HL-60/S4 treated with retinoic acid at 250 ng/mL for 4 days and 3 days (cell line): ENCODE data around the gene ARHGAP4.

ENCODE experiments used
- in situ Hi-C: fragments of 300-500 bp; cut with MboI; formaldehyde crosslinking; loops from 2 replicates; pipeline ENCODE4 v1.7.0; 2022; ENCODE audit warnings: low sequenced_read_pairs

Gene ARHGAP4

DNA sequence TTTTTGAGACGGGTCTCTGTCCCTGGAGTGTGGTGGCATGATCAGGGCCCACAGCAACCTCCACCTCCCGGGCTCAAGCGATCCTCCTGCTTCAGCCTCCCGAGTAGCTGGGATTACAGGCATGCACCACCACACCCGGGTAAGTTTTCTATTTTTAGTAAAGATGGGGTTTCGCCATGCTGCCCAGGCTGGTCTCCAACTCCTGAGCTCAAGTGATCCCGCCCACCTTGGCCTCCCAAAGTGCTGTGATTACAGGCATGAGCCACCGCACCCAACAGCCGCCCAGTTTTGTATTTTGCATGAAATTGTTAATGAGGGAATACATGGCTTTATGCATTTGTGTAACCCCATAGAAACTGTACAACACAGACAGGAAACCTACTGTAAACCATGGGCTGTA, 2.8 kb upstream of the ARHGAP4 start:
- in situ Hi-C loops, result no loop called here

DNA sequence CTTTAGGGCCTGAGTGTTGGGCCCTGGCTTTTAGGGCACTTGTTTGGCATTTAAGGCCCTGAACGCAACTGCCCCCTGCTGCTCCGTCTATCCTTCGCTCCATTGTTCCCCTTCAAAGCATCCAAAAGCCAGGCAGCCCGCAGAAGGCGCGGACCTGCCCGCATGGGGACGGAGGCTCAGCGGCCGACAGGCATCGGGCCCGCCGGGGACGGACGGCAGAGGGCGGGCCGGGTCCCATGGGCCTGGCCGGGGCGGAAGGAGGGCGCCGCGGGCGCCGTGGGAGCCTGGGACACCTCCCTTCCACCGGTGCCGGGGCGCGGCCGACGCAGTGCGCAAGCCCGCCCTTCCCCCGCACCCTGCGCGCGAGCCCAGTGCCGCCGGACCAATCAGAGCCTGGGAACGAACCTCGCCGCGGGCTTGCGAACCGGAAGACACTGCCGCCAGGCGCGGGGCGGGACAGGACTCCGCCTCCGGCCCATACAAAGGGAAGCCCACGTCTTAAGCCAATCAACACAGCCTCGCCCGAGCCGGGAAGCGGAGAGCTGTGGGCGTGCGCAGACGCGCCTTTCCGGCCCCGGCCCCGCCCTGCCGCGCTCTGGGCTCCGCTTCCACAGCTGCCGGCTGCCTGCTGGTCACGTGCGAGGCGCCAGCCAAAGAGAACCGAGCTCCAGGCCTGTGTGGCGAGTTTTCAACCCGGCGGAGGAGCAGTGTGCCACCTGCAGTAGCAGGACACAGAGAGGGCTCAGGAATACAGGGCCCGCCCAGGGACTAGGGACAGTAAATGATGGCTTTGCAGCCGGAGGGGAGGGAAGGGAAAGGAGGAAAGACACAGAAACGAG, 2.1 kb upstream of the ARHGAP4 start:
- in situ Hi-C loops, result no loop called here

- in situ Hi-C loops, result no loop called here
Measured at GRCh38 chrX:153927672-153927921, 1.5 kb upstream of the ARHGAP4 start.

GRCh38 chrX:153926858-153927671, 1.0 kb upstream of the ARHGAP4 start:
- in situ Hi-C loops, result no loop called here

DNA sequence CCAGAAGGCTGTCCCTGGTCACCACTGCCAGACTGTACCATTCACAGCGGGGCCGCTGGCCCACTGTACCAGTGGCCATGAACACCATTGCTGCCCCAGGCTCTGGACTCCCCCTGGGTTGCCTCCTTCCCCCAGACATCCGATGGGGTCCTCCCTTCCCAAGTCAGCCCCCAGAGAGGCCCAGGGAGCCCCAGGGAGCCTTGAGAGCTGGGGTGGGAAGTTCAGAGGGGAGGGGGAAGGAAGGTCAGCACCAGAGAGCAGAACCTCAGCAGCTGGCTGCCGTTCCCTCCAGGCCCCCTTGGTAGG, 441 bp upstream of the ARHGAP4 start:
- in situ Hi-C loops, result no loop called here

DNA sequence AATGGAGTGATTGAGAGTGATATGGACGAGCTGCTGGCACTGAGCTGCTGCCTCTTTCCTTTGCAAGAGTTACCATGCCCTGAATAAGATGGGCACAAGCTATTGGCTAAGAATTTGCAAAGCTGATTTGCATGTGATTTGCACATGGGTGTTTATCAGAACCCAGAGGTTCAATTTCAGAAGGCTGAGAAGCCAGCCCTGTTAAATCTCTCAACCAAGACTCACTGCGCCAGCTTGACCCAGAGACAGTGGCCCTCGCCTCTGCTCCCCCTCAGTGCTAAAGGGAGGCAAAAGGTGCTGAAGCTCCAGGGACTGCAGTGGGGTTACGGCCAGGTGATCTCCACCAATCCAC, 701 bp downstream of the ARHGAP4 start:
- in situ Hi-C loops, result no loop called here

- in situ Hi-C loops, result no loop called here
Measured at GRCh38 chrX:153924149-153924861, 1.8 kb downstream of the ARHGAP4 start.

DNA sequence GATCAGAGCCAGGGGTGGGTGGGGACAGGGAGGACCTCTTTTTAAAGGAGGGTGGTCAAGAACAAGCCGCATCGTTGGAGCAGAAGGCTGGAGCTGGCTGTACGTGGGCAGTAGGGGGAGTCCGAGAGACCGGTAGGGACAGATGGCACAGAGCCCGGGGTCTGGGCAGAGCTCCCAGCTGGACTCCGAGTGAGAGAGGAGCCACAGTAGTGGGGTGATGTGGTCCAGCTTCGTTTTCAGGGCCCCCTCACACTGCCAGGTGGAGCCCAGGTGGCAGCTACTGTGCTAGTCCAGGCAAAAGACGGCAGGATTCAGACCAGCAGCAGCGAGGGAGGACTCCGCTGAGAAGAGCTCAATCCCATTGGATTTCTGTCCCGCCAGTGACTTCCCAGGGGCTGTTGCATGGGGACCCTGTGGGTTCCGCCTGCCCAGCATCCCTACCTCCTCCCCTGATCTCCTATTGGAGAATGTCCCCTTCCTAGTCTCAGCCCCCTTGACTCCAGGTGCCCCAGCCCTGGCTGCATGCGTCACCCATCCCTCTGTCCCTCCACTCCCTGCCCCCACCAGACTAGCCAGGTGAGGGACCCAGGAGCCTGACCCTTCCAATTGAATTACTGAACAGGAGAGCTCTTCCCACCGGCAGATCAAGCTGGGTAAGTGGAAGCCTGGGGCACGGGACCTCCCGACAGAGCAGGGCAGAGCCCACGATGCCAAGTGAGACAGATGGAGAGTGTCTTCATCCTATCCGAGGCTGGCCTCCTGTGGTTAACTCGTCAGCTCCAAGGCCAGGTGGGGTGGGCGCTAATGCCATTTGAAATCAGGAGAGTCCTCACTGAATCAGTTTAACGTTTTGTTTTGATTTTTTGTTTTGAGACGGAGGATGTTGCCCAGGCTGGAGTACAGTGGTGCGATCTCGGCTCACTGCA, 2.9 kb downstream of the ARHGAP4 start:
- in situ Hi-C loops, result no loop called here

- in situ Hi-C loops, result no loop called here
Measured at GRCh38 chrX:153921511-153922446, 4.3 kb downstream of the ARHGAP4 start.

- in situ Hi-C loops, result no loop called here
Measured at GRCh38 chrX:153921070-153921469, 5.0 kb downstream of the ARHGAP4 start.

DNA sequence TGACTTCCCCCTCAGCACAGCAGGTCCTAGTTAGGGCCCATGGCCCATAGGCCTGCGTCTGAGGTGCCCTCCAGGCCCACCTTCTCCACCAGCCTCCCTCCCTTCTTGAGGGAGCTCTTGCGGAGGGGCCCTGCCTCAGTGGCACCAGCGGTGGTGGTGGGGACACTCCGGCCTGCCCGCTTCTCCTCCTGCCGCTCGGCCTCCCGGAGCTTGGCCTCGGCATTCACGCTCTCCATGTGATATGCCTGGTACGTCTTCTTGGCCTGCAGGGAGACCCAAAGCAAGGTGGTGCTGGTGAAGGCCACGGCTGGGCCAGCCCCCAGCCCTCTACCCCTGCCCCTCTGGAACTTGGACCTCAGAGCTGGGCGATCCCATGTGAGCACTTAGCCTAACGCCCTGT, 5.5 kb downstream of the ARHGAP4 start:
- in situ Hi-C loops, result no loop called here

- in situ Hi-C loops, result no loop called here
Measured at GRCh38 chrX:153919281-153919680, 6.8 kb downstream of the ARHGAP4 start.

- in situ Hi-C loops, result no loop called here
Measured at GRCh38 chrX:153917869-153918268, 8.2 kb downstream of the ARHGAP4 start.

- in situ Hi-C loops, result no loop called here
Measured at GRCh38 chrX:153913701-153914100, 12.4 kb downstream of the ARHGAP4 start.

GRCh38 chrX:153913211-153913610, 12.9 kb downstream of the ARHGAP4 start:
- in situ Hi-C loops, result no loop called here

GRCh38 chrX:153911798-153912197, 14.3 kb downstream of the ARHGAP4 start:
- in situ Hi-C loops, result no loop called here

DNA sequence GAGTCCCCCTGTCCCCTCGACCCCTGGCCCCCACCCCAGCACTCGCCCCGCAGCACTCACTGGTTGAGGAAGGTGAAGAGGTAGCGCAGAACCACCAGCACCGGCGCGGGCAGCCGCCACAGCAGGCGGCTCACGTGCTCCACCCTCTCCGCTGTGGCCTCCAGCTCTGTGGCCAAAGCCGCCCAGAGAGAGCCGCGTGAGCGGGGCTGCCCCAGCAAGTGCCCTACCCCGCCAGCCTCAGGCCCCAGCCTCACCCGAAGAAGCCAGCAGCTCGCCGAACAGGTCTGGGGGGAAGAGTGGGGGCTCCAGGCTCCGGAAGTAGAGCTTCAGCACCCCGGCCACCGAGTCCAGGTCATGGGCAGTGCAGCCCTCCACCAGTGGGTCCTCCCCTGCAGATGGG, 15.6 kb downstream of the ARHGAP4 start:
- in situ Hi-C loops, result no loop called here

DNA sequence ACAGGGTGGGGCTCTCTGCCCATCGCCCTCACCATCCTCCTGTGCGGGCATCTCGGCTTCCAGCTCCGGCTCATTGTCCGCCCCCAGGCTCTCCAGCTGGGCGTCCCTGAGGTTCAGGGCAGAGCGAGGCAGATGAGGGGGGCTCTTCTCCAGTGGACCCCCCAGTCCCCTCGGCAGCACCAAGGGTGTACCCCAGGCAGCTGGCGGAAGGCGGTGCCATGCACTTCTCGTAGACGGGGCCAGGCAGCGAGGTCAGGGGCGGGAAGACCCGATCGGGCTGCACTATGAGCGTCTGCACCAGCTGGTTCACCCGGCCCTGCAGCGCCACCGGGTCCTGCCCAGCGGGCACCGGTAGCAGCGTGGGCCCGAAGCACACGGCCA, 16.1 kb downstream of the ARHGAP4 start:
- in situ Hi-C loops, result no loop called here

DNA sequence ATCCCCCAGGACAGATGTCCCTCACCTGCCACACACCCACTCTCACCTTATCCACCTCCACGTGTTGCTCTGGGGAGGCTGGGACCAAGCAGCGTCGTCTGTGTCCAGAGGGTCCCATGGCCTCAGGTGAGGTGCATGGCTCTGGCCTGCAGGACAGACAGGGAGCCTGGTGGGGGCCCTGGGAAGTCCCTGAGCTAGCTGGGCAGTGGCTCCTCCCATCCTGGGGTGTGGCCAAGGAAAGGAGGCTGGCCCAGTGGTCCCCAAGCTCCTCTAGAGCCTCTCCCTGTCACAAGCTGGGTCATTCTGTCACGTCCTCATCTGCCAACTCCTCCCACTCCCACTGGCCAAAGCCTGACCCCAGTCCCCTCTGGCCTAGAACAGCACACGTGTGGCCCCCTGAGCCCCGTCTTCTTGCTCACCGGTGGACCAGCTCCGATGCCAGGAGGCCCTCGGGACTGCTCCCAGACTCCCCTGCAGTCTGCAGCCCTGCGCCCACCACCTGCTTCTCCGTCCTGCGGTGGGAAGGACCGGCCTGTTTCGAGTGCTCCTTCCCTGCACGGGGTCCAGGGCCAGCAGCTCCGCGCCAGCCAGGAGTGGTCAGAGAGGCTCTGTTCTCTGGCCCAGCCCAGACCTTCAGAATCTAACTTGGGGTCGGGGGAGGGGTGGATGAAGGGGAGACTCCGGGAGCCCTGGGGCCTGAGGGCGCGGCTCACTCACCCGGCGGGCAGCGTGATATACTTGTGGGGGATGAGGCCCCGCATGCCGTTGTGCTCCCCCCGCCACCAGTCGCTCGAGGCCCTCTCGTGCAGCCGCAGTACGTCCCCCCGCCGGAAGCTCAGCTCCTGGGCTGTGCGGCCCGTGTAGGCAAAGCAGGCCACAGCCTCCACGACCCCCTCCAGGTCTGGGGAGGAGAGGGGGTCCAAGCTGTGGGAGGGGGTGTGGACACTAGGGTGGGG, 16.8 kb downstream of the ARHGAP4 start:
- in situ Hi-C loops, result no loop called here
